Activated T-cell treated with anti-CD3 and anti-CD28 coated beads, Interleukin-2, amount 50 U/mL, for 48 hours (primary cell): ENCODE data around the gene P2RX5.
"Not testable (repeated sequence)": the region's sequence is repeated elsewhere in the genome, so short reads cannot be mapped to it uniquely, and the experiment has no call there.

ENCODE experiments used
- DNase-seq, 2 experiments: peaks; one replicate each; pipeline ENCODE4 v3.0.0-alpha.2; 2020

The P2RX5 gene, protein sequence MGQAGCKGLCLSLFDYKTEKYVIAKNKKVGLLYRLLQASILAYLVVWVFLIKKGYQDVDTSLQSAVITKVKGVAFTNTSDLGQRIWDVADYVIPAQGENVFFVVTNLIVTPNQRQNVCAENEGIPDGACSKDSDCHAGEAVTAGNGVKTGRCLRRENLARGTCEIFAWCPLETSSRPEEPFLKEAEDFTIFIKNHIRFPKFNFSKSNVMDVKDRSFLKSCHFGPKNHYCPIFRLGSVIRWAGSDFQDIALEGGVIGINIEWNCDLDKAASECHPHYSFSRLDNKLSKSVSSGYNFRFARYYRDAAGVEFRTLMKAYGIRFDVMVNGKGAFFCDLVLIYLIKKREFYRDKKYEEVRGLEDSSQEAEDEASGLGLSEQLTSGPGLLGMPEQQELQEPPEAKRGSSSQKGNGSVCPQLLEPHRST

GRCh38 chr17:3695723-3696411, at the start of gene P2RX5:
TSS of gene P2RX5 (minus strand) at chr17:3696155. CDS start at chr17:3696005, 150 bp downstream.
- peak; percentile 62 to 70 for DNase-seq

DNA sequence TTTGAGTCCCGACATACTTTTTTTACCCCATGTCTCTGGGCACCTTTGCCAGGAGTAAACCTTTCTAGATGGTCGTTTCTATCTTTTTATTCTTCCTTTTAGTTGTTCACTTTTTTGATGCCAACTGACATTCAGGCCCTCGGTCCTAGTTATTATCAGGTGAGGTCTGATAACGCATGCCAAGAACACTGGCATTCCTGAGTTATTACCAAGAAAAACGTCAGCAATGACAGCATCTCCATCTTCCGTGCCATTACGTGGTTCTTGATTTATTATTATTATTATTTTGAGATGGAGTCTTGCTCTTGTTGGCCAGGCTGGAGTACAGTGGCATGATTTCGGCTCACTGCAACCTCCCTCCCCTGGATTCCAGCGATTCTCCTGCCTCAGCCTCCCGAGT, 49.1 kb upstream of the P2RX5 start:
- no peak for DNase-seq

GRCh38 chr17:3744014-3744413, 48.1 kb upstream of the P2RX5 start:
- DNase-seq = no peak

DNA sequence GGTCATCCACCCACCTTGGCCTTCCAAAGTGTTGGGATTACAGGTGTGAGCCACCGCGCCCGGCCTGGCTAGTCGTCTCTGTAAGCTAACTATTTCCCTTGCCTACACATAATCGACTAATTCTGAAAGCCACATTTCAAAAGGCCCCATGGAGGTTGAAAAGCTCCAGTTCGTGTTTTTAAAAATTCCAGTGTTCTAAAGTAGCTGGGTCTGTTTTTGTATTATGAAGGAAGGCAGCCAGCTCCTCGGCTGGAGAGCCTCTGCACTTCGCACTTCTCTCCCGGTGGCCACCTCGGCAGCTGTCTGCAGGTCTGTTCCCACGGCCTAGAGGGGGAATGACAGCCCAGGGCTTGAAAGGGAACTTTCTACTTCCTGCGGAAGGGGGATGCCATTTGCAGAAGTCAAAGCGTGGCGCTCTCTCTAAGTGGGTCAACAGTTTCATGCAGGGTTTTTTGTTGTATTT, 44.7 kb upstream of the P2RX5 start:
- DNase-seq = peak; percentile 61

DNA sequence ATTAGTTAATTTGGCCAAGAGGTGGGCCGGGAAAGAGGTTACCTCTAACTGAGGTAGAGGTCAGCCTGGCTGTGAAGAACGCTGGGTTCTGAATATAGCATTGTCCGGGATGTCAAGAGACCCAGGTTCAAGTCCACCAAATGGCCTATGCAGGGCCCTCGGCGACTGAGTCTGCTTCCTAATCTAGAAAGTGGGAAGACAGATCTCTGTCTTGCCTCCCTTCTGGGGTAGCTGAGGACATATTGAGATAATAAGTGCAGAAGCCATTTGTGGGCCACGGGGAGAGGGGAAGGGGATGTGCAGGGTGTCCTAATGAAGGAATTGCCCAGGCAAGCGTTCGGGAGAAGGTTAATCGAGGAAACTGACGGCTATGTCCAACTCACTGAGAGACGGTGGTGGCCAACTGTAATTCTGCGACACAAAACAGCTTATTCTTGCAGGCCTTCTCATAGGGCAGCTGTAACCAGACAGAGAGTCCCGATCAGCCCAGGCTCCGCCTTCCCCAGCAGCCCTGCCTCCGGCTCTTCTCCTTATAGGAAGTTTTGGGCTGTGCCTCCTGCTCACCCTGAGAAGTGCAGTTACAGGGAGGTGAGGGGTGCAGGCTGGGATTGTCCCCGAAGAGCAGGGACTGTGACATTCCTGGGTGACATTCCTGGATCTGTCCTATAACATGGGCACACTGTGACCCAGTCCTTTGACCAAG, 43.6 kb upstream of the P2RX5 start:
- DNase-seq = no peak

- DNase-seq = peak; percentile 79 to 81
Measured at GRCh38 chr17:3738562-3739295, 42.8 kb upstream of the P2RX5 start.

- DNase-seq = no peak
Measured at GRCh38 chr17:3735515-3735914, 39.6 kb upstream of the P2RX5 start.

GRCh38 chr17:3734911-3735276, 38.9 kb upstream of the P2RX5 start:
- not testable (repeated sequence) for DNase-seq

GRCh38 chr17:3732210-3732621, 36.3 kb upstream of the P2RX5 start:
- DNase-seq = no peak

GRCh38 chr17:3730881-3731429, 35.0 kb upstream of the P2RX5 start:
- no peak for DNase-seq

DNA sequence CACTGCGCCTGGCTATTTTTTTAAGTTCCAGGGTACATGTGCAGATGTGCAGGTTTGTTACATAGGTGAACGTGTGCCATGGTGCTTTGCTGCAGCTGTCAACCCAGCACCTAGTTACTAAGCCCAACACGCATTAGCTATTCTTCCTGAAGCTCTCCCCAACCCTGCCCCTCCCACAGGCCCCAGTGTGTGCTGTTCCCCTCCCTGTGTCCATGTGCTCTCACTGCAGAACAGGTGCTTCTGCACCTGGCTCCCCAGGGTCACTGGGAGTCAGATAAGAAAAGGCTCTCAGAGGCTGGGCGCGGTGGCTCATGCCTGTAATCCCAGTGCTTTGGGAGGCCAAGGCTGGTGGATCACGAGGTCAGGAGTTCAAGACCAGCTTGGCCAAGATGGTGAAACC, 33.9 kb upstream of the P2RX5 start:
- DNase-seq = no peak

DNA sequence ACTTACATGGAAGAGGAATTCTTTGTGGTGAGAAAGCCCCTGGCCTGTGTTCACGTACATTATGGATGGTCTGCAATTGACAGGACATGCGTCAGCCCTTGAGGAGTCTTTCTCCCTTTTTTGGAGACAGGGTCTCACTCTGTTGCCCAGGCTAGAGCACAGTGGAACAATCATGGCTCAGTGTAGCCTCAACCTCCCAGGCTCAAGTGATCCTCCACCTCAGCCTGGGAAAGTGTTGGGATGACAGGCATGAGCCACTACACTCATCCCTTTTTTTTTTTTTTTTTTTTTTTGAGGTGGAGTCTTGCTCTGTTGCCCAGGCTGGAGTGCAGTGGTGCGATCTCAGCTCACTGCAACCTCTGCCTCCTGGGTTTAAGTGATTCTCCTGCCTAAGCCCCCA, 32.1 kb upstream of the P2RX5 start:
- not testable (repeated sequence) for DNase-seq

- no peak for DNase-seq
Measured at GRCh38 chr17:3727041-3727440, 31.1 kb upstream of the P2RX5 start.

DNA sequence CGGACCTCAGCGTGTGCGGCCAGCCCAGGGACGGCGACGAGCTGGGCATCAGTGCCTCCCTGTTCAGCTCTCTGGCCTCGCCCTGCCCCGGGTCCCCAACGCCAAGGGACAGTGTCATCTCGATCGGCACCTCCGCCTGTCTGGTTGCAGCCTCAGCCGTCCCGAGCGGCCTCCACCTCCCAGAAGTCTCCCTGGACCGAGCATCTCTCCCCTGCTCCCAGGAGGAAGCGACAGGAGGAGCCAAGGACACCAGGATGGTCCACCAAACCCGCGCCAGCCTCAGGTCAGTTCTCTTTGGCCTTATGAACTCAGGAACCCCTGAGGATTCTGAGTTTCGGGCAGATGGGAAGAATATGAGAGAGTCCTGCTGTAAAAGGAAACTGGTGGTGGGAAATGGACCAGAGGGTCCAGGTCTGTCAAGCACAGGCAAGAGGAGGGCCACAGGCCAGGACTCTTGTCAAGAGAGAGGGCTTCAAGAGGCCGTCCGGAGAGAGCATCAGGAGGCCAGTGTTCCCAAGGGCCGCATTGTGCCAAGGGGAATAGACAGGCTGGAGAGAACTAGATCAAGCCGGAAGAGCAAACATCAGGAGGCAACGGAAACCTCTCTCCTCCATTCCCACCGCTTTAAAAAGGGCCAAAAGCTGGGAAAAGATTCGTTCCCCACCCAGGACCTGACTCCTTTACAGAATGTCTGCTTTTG, 28.6 kb upstream of the P2RX5 start:
- DNase-seq = peak in 1 of 2 experiments; percentile 57

GRCh38 chr17:3723556-3724377, 27.8 kb upstream of the P2RX5 start, which contains the start of gene HASPIN:
TSS of gene HASPIN (plus strand) at chr17:3723903. CDS start at chr17:3723936, 33 bp downstream.
- peak; percentile 93 to 96 for DNase-seq

DNA sequence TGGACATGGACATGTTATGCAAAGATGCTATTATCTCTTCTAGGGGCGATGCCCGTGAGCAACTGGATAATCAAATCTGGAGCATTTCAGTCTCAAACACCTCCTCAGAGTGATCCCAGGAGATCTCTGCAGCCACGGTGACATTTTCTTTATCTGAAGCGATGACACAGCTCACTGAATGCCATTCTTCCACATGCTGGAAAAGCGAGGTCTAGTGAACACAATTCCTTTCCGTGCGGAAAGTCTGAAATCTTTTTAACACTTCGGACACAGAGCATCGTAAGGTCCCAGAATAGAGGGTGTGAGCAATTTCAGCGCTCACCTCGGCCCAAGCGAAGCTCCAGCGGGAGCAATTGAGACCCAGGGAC, 27.2 kb upstream of the P2RX5 start:
- DNase-seq = no peak

GRCh38 chr17:3722716-3723115, 26.8 kb upstream of the P2RX5 start:
- DNase-seq = no peak

DNA sequence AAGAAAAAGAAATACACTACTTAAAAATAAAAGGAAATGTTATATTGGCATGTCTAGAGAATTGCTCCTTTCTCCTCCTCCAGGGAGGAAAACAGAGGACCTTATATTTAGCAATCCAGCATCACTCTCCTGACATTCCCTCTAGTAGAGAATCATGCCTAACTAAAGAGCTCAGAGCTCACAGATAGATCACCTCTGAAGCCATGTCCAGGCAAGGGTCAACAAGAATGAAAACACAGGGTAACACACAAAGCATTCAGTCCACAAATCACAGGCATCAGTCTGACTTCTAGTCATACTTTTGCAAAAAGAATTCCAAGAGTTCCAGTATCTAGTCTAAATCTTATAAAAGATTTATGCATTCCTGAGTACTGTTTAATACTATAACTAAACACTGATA, 23.3 kb upstream of the P2RX5 start:
- DNase-seq = no peak

DNA sequence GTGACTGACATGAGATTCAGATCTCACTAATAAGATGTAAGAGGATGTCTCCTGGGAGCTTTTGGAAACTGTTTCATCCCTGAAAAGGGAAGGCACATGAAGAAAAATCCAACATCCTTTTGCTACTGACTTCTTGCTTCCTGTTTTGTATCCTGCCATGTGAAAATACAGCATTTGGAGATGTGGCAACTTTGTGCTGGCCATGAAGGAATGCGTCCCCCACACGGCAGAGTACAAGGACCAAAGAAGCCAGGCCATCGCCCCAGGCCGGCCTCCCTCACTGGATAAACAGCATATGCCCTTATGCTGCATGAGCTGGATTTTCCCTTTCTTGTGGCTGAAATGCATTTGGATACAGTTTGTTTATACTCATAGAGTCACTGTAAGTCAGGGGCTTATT, 22.2 kb upstream of the P2RX5 start:
- DNase-seq = no peak

DNA sequence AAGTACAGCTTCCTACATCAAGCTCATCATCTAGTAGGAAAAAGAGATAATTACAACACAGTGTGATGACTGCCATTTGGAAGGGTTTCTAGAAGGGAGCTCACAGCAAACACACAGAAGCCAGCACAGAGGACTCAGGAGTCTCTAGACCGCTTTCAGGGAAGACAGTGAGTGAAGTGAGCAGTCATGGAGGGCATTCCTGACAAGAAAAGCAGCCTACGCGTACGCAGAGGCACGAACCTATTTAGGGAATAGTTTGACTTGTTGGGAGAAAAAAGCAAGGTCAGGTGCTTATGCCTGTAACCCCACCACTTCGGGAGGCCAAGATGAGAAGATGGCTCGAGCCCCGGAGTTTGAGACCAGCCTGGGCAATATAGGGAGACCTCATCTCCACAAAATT, 19.3 kb upstream of the P2RX5 start:
- DNase-seq = no peak
